Fibroblast of mammary gland (primary cell): ENCODE results near the gene AKAP13.
A peak's percentile ranks its signal among the peaks of the same experiment; 100 is the strongest.

Experiments
- DNase-seq: peaks from one replicate; pipeline ENCODE4 v3.0.0-alpha.2; 2010; ENCODE audit warnings: low read depth
- H3K4me3 ChIP-seq: 2 replicates; pipeline ENCODE4 v1.5.1; 2011; ENCODE audit warnings: low read depth, mild to moderate bottlenecking, low read length, moderate library complexity; ENCODE audit not compliant: control insufficient read depth
- CTCF ChIP-seq: conservative IDR thresholded peaks from 2 replicates; pipeline ENCODE4 v1.5.1; 2011; ENCODE audit warnings: low read depth, low read length, inconsistent platforms; ENCODE audit not compliant: control insufficient read depth, insufficient read depth

AKAP13 gene

DNA sequence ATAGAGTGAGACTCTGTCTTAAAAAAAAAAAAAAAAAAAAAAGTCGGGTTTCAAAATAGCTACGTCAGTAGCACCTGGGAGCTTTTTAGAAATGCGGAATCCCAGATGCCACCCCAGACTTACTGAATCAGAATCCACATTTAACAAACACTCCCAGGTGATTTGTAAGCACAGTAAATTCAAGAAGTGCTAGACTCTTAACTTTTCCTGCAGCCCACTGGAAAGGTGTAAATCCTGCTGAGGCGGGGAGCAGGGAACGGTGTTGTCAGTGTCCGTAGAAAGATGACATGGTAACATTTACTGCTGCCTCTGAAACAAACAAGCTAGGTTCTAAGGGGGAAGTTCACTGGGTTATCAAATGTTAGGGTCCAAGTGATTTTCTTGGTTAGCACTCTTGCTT is 2.4 kb upstream of the AKAP13 start:
- no peak for DNase-seq
- H3K4me3 ChIP-seq = no peak overlapping the region
- no peak for TF ChIP-seq CTCF

DNA sequence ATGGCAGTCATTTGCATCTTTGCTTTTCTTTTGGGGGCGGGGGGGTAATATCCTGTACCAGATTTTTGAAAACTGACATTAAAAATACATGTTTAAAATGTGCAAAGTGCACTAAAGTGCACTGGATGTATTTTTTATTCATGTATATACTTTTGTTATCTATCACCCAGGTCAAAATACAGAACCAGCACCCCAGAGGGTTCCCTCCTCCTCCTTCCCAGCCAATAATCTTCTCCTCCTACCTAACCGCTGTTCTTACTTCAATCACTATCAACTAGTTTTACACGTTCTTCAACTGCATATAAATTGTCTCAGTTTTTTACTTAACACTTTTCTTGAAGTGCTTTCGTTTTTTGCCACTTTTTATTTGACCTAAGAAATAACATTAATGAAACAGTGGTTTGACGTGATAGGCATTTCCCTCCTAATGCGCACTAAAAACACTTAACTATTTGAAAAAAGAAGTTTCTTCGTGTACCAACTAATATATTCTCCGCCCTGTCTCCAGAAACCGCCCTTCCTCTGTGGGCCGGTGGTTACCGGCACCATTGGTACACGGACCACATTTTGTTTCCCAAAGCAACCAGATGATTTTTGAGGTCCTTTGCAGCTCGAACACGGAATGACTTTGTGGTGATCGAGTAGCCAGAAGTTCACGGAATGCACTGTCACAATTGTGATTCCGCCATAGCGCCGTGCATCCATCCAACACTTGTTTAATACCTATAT is 836 bp upstream of the AKAP13 start:
- H3K4me3 ChIP-seq = peak overlapping the region; percentile 72
- TF ChIP-seq CTCF = no peak
- DNase-seq = no peak

- TF ChIP-seq CTCF = no peak
- DNase-seq = no peak
- H3K4me3 ChIP-seq = peak overlapping the region; percentile 72
These were observed 624 bp downstream of the AKAP13 start for GRCh38 chr15:85380812-85381642.

GRCh38 chr15:85381850-85382751 is 1.7 kb downstream of the AKAP13 start:
- peak overlapping the region; percentile 72 for H3K4me3 ChIP-seq
- no peak for TF ChIP-seq CTCF
- peak; percentile 56 for DNase-seq

- H3K4me3 ChIP-seq = peak overlapping the region; percentile 72
- no peak for TF ChIP-seq CTCF
- no peak for DNase-seq
These were observed 2.5 kb downstream of the AKAP13 start for GRCh38 chr15:85382942-85383341.

- no peak for DNase-seq
- H3K4me3 ChIP-seq = no peak overlapping the region
These were observed 3.2 kb downstream of the AKAP13 start for GRCh38 chr15:85383470-85384148.

More at GRCh38 chr15:85383470-85384148, 3.2 kb downstream of the AKAP13 start:
- TF ChIP-seq CTCF = no peak
